Measurements from ENCODE around the gene SLC27A2. TPM values are rescaled to one million over a fixed set of nuclear protein-coding genes. Genes with fewer than 3 reads are reported as not detected.
"Not testable (repeated sequence)": the region's sequence is repeated elsewhere in the genome, so short reads cannot be mapped to it uniquely, and the experiment has no call there.

The SLC27A2 gene
- total RNA-seq, 4 donors from 2014 or later = 0.72 to 10.2 (median 5.9) TPM

DNA sequence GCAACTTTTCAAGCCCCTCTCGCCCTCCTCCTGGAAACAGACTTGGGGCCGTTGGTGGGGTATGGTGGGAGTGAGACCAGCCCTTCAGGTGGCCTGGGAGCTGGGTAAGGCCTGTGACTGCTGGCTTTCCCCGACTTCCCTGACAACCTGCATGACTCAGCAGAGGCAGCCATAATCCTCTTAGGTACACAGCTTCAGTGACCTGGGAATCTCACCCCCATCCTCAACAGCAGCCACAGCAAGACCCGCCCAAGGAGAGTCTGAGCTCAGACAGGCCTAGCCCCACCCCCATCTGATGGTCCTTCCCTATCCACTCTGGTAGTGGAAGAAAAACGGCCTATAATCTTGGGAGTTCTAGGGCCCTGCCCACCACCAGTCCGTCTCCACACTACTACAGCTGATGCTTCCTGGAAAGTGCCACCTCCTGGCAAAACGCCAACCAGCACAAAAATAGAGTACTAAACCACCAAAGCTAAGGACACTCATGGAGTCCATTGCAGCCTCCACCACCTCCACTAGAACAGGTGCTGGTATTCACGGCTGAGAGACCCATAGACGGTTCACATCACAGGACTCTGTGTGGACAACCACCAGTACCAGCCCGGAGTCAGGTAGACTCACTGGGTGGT lies 13.1 kb upstream of the SLC27A2 start:
- 76% methylated on average over 8 of the region's 10 CpGs for WGBS
- H3K4me3 ChIP-seq = no peak overlapping the region
- no peak for DNase-seq (ENCODE audit: low spot score in 2 of 2)
- no peaks in the 10 kb centered on the region for H3K9me3 ChIP-seq
- H3K27me3 ChIP-seq = no peaks in the 10 kb centered on the region
- H3K36me3 ChIP-seq = no peaks in the 10 kb centered on the region
- H3K27ac ChIP-seq = no peak overlapping the region
- no peaks in the 10 kb centered on the region for H3K4me1 ChIP-seq
- TF ChIP-seq CTCF (IDR thresholded peaks at IDR 0.05) (no peak), EP300 (IDR thresholded peaks at IDR 0.05) (no peak), POLR2A (IDR thresholded peaks at IDR 0.05) (no peak), POLR2AphosphoS5 (IDR thresholded peaks at IDR 0.05) (no peak)

- no CpG with 5 or more reads among the region's 35 CpGs for WGBS
- not testable (repeated sequence) for H3K4me3 ChIP-seq; H3K9me3 ChIP-seq; H3K4me1 ChIP-seq; H3K36me3 ChIP-seq; H3K27ac ChIP-seq; H3K27me3 ChIP-seq; DNase-seq (ENCODE audit: low spot score in 2 of 2)
Measured at GRCh38 chr15:50172360-50172895, 9.6 kb upstream of the SLC27A2 start.

- Histone ChIP-seq H3K4me1 (peaks cover 4% of the 10 kb centered on the region), H3K27ac (no peak overlapping the region), H3K36me3 (no peaks in the 10 kb centered on the region), H3K9me3 (no peaks in the 10 kb centered on the region), H3K27me3 (peaks cover 9% of the 10 kb centered on the region), H3K4me3 (no peak overlapping the region)
- no peak for TF ChIP-seq POLR2A (IDR thresholded peaks at IDR 0.05)
- TF ChIP-seq EP300 (IDR thresholded peaks at IDR 0.05) = no peak
- no peak for TF ChIP-seq POLR2AphosphoS5 (IDR thresholded peaks at IDR 0.05)
- no peak for TF ChIP-seq CTCF (IDR thresholded peaks at IDR 0.05)
- no peak for DNase-seq (ENCODE audit: low spot score in 2 of 2)
Measured at GRCh38 chr15:50176869-50177268, 5.1 kb upstream of the SLC27A2 start.

- WGBS = 53% methylated on average over 3 of the region's 3 CpGs
- no peak overlapping the region for H3K4me3 ChIP-seq
- H3K36me3 ChIP-seq = no peaks in the 10 kb centered on the region
- no peak for TF ChIP-seq POLR2A (IDR thresholded peaks at IDR 0.05)
- no peak for TF ChIP-seq EP300 (IDR thresholded peaks at IDR 0.05)
- no peak for TF ChIP-seq CTCF (IDR thresholded peaks at IDR 0.05)
- TF ChIP-seq POLR2AphosphoS5 (IDR thresholded peaks at IDR 0.05) = no peak
- DNase-seq (ENCODE audit: low spot score in 2 of 2) = no peak
- H3K9me3 ChIP-seq = no peaks in the 10 kb centered on the region
- peaks cover 14% of the 10 kb centered on the region for H3K4me1 ChIP-seq
- peaks cover 35% of the 10 kb centered on the region for H3K27me3 ChIP-seq
- H3K27ac ChIP-seq = no peak overlapping the region
Measured at GRCh38 chr15:50180091-50180490, 1.9 kb upstream of the SLC27A2 start.

- no peak overlapping the region for H3K27ac ChIP-seq
- H3K36me3 ChIP-seq = no peaks in the 10 kb centered on the region
- 71% methylated on average over 7 of the region's 7 CpGs for WGBS
- no peak for DNase-seq (ENCODE audit: low spot score in 2 of 2)
- peaks cover 35% of the 10 kb centered on the region for H3K27me3 ChIP-seq
- TF ChIP-seq EP300 (IDR thresholded peaks at IDR 0.05) (no peak), POLR2AphosphoS5 (IDR thresholded peaks at IDR 0.05) (no peak), POLR2A (IDR thresholded peaks at IDR 0.05) (no peak), CTCF (IDR thresholded peaks at IDR 0.05) (no peak)
- H3K4me3 ChIP-seq = no peak overlapping the region
- peaks cover 14% of the 10 kb centered on the region for H3K4me1 ChIP-seq
- no peaks in the 10 kb centered on the region for H3K9me3 ChIP-seq
Measured at GRCh38 chr15:50180582-50180981, 1.4 kb upstream of the SLC27A2 start.
